Measurements from ENCODE around the gene DLK2.
"Not testable (repeated sequence)": the region's sequence is repeated elsewhere in the genome, so short reads cannot be mapped to it uniquely, and the experiment has no call there.

Gene DLK2

DNA sequence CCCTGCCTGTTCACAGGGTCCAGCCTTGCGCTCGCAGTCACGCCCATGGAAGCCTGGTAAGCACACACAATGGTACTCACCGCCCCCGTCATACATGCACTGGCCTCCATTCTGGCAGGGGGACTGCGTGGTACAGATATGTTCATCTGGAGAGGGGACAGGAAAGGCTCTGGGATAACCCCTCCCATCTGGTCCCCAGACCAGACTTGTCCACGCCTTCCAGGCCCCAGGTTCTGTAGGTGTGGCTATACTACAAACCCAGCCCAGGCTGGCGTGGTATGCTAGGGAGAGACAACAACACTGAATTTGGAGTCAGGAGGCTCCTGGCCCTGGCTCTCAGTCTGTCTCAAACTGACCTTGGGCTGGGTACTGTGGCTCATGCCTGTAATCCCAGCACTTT, 3.4 kb downstream of the DLK2 start:
- DNase-seq, result no peak

DNA sequence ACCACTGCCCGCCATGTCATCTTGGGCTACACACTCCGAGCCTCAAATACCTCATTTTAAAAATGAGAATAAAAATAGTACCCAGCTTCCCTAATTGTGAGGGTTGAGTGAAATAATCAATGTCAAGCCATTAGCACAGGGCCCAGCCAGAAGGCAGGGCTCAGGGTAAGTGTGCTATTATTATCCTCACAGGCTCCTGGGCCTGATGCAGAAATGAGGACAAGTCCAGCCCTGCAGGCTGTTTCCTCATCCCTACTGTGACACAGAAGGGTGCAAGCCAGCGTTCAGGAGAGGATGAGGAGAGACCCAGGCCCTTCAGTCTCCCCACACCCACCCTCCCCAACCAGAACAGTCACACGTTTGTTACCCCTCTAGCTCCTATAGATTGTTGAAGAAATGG, 4.0 kb downstream of the DLK2 start:
- DNase-seq, result no peak

DNA sequence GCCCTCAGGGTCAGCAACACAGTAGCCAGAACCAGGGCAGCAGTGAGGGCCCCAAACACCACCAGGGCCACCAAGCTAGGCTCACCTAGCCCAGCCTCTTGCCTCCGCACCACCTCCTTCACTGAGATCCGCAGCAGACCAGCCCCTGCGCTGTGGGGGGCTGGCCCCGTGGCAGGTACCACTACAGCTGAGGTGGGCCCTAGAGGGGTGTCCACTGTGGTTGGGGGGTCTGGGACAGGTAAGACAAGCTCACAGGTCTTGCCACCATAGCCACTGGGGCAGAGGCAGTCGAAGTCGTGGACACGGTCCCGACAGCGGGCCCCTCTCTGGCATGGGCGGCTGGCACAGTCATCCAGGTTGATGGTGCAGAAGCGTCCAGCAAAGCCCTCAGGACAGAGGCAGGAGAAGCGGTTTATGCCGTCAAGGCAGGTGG, 4.6 kb downstream of the DLK2 start:
- no peak for DNase-seq

GRCh38 chr6:43448916-43449315, 6.4 kb downstream of the DLK2 start:
- DNase-seq, result no peak

DNA sequence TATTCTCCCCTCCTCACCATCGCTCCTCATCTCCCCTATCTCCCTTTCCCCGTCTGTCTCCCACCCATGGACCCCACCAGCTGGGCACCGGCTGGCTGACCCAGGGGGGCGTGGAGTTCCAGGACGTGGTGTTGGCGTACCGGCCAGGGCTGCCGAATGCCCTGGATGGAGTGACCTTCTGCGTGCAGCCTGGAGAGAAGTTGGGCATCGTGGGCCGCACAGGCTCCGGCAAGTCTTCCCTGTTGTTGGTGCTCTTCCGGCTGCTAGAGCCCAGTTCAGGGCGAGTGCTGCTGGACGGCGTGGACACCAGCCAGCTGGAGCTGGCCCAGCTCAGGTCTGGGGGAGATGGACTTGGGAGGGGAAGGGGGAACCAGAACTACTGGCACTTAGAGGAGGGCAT, 7.7 kb downstream of the DLK2 start:
- DNase-seq, result no peak

DNA sequence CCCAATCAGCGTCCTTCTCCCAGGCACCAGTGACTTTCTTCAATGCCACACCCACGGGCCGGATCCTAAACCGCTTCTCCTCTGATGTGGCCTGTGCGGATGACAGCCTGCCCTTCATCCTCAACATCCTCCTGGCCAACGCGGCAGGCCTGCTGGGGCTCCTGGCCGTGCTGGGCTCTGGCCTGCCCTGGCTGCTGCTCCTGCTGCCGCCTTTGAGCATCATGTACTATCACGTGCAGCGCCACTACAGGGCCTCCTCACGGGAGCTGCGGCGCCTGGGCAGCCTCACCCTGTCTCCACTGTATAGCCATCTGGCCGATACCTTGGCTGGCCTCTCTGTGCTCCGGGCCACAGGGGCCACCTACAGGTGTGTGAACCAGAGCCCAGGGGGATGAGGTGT, 9.8 kb downstream of the DLK2 start:
- DNase-seq, result no peak

DNA sequence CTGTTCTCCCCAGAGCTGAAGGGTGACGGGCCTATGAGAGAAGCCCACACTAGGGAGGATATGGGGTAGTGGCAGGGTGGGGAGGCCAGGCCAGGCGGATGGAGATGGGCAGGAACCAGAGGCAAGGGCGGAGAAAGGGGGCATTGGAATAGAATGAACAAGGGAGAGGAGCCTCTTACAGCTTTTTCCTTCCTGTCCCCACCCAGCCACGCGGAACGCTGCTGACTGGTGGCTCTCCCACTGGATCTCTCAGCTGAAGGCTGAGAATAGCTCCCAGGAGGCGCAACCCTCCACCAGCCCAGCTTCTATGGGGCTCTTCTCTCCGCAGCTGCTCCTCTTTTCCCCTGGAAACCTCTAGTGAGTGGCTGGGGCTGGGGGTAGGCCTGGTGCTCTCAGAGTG, 10.8 kb downstream of the DLK2 start:
- no peak for DNase-seq

GRCh38 chr6:43444036-43444435, 11.3 kb downstream of the DLK2 start:
- DNase-seq, result no peak

DNA sequence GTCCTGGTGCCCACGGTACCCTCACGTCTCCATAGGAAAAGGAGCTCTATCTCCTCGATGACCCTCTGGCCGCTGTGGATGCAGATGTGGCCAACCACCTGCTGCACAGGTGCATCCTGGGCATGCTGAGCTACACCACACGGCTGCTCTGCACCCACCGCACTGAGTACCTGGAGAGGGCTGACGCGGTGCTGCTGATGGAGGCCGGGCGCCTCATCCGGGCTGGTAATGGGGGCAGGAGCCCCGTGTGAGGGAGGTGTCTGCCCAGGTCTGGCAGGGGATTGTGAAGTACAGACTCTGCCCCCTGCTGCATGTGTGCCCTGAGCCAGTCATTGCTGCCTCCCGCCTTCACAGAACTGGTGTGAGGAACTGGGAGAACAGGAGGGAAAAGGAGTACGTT, 12.4 kb downstream of the DLK2 start:
- no peak for DNase-seq

GRCh38 chr6:43437700-43438099, 17.6 kb downstream of the DLK2 start:
- DNase-seq, result no peak

DNA sequence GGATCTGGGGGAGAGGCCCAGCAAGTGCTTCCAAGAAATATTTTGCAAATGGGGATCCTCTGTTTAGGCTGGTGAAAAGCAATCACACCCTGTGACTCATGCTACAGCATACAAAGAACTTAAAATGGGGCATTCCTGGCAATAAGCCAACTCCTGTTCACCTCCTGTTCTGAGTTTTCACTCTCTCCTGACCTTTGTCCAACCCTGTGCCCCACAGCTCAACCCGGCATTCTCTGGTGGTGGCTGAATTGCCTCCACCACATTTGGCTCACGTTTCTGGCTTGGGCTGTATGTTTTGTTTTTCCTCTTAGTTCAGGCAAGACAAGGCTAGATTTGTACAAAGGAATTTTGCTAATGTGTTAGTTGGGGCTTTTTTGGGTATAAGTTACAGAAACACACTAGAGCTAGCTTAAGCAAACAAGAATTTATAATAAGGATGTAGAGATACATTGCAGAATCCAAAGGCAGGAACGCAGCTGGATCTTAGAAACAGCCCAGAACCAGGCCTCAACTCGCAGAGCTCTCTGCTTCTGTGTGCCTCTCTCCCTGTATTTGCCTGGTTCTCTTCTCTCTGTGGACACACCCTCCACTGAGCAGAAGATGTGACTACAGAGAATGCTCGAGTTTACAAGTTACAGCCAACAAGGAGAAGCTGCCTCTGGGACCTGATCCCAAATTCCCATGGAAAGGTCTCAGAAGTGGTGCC, 18.6 kb downstream of the DLK2 start:
- DNase-seq, result no peak

- DNase-seq, result no peak
These were observed 19.5 kb downstream of the DLK2 start for GRCh38 chr6:43435682-43436437.

DNA sequence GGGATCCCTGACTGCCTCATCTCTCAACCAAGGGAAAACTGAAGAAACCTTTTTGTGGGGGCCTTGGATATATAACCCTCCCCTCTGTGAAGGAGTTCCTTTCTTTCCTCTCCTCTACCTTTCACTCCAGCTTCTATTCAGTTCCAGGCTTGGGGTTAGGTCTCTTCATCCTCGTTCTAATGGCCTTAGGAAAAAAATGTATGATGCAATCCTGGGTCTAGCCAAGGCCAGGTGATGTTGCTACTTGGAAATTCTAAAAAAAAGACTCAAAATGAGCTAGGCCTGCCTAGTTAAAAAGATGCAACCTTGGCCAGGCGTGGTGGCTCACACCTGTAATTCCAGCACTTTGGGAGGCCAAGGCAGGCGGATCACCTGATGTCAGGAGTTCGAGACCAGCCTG, 20.4 kb downstream of the DLK2 start:
- DNase-seq, result no peak

- no peak for DNase-seq
These were observed 21.1 kb downstream of the DLK2 start for GRCh38 chr6:43434001-43434840.

GRCh38 chr6:43433148-43433547, 22.2 kb downstream of the DLK2 start:
- no peak for DNase-seq

DNA sequence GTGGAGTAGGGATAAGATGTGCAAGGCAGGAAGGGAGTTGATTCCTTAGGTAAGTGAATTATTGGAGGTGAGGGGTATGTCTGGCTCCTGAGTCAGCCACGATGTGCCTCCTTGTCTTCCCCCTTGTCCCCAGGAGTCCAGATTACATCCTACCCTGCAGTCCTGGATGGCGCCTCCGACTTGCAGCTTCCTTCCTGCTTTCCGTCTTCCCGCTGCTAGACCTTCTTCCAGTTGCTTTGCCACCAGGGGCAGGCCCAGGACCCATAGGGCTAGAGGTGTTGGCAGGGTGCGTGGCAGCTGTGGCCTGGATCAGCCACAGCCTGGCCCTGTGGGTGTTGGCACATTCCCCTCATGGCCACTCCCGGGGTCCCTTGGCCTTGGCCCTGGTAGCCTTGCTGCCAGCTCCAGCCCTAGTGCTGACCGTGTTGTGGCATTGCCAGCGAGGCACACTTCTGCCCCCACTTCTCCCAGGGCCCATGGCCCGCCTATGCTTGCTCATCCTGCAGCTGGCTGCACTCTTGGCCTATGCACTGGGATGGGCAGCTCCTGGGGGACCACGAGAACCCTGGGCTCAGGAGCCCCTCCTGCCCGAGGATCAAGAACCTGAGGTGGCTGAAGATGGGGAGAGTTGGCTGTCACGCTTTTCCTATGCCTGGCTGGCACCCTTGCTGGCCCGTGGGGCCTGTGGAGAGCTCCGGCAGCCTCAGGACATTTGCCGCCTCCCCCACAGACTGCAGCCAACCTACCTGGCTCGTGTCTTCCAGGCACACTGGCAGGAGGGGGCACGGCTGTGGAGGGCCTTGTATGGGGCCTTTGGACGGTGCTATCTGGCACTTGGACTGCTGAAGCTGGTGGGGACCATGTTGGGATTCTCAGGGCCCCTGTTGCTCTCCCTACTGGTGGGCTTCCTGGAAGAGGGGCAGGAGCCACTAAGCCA, 23.1 kb downstream of the DLK2 start:
- DNase-seq, result no peak

- DNase-seq, result no peak
These were observed 26.5 kb downstream of the DLK2 start for GRCh38 chr6:43428874-43429273.

DNA sequence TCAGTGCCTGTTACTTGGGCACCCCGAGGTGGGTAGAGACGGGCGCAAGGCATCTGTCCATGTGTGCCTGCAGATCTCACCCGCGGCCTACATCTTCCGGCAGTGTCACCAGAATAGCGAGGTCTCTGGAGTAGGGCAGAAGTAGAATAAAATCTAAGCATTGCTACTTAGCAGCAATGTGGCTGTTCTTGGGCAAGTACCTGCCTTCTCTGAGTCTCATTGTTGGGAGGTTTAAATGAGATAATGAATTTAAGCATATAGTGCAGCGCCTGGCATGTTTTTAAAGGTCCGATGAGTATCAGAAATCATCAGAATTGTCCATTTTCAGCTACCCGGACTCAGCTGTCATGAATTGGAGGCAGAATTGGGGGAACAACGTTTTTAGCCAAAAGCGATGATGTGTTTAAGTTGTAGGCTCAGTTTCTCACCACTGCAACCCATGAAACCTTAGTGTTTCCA, 27.2 kb downstream of the DLK2 start:
- DNase-seq, result no peak

DNA sequence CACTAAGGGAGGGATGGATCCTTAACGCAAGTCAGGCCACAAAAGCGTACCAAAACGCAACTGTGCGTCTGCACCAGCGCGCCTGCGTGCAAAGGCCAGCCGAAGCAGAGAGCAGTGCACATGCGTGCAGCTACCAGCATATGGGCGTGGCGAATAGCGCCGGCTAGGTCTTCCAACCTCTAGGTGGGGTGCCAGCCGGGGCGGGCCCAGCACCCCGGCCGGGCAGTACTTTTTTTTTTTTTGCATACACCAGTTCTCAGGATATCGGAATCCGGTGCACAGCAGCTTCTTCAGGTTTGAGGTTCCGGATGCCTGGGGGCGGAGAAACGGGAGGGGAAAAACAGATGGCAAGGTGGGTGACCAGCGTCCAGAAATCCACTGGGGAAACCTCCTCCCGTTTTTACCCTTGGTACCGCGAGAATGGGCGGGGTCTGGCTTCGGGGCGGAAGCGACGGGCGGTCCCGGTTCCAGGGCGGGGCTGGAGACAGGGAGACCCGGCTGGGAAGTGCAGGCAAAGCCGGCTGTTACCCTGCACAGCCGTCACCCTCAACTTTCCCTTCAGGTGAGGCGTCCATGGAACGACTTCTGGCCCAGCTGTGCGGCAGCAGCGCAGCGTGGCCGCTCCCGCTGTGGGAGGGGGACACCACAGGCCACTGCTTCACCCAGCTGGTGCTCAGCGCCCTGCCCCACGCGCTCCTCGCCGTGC, 27.8 kb downstream of the DLK2 start, which contains the start of gene ABCC10:
ABCC10 (plus strand) TSS at position 136 of the 706 bp plus-strand sequence; CDS start at position 574, 438 bp downstream.
- peak; percentile 95 for DNase-seq

GRCh38 chr6:43426928-43427405, 28.4 kb downstream of the DLK2 start:
- no peak for DNase-seq

- DNase-seq, result not testable (repeated sequence)
These were observed 30.3 kb downstream of the DLK2 start for GRCh38 chr6:43425083-43425482.

Data from CD4-positive, alpha-beta T cell treated with Interleukin-15 for 1 hour (primary cell).